GM11168 (cell line): Measurements from ENCODE around the gene CFAP58.
"Not testable (repeated sequence)": the region's sequence is repeated elsewhere in the genome, so short reads cannot be mapped to it uniquely, and the experiment has no call there.

Experiments used
- in situ Hi-C: fragments of 300-500 bp; cut with MboI; formaldehyde crosslinking; loops from one replicate; pipeline ENCODE4 v1.12.0; 2022; ENCODE audit warnings: low sequenced_read_pairs; ENCODE audit not compliant: unreplicated experiment

CFAP58 gene

DNA sequence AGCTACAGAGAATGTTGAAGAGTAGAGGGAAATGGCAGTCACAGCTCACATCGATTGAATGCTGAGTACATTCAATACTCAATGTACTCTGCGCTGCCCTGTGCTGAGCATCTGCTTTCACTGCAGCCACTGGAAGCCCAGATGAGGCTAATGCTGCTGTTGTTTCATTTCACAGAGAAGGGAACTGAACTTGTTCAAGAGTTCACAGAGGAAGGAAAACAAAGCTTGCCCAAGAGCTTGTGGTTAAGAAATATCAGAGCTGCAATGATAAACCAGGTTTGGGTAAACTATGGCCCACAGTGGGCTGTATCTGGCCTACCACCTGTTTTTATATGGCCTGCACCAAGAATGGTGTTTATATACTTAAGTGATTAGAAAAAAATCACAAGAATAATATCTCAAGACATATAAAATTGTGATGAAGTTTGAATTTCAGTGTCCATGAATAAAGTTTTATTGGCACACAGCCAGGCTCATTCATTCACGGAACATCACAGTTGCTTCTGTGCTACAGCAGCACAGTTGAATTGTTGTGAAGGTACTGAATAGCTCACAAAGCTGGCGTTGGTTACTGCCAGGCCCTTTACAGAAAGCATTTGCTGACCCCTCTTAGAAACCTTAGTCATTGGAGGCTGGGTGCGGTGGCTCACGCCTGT lies 64.1 kb downstream of the CFAP58 start:
- in situ Hi-C loops = no loop called here

- in situ Hi-C loops = no loop called here
Observed at GRCh38 chr10:104424719-104425118, 71.1 kb downstream of the CFAP58 start.

GRCh38 chr10:104427989-104428388 lies 74.4 kb downstream of the CFAP58 start:
- in situ Hi-C loops = no loop called here

GRCh38 chr10:104429846-104430245 lies 76.2 kb downstream of the CFAP58 start:
- in situ Hi-C loops = no loop called here

DNA sequence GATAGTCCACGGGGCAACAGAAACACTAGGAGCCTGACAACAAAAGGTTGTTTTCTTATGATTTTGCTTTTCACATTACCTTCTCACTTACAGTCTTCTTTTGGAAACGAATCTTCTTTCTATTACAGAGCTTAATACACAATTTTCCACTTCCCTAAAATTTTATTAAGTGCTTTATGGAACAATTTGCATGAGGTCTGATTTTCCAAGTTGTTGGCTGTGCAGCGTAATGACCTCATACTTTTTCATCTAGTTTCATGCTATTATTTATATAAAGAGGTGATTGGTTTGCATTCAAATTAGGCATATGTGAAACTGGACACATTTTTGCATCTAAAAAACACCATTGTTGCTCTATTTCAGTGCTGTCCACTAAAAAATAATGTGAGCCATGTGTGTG lies 76.7 kb downstream of the CFAP58 start:
- in situ Hi-C loops = no loop called here

GRCh38 chr10:104433669-104434068 lies 80.0 kb downstream of the CFAP58 start:
- in situ Hi-C loops = no loop called here

DNA sequence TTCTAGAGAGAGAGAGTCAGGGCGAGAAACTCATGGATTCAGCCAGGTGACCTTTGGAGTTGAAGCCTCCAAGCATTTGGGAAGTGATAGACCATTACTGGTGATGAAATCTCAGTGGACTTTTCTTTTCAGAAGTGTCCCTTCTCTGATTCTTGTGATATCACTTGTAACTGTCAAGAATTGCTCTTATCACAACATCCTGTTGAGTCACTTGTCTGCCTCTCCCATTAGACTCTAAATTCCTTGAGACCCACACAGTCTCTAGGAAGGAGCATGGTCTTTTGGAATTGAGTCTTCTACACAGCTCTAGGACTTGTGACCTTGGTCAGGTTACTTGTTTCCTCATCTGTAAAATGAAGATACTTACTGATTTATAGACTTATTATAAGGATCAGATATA lies 81.0 kb downstream of the CFAP58 start:
- in situ Hi-C loops = no loop called here

DNA sequence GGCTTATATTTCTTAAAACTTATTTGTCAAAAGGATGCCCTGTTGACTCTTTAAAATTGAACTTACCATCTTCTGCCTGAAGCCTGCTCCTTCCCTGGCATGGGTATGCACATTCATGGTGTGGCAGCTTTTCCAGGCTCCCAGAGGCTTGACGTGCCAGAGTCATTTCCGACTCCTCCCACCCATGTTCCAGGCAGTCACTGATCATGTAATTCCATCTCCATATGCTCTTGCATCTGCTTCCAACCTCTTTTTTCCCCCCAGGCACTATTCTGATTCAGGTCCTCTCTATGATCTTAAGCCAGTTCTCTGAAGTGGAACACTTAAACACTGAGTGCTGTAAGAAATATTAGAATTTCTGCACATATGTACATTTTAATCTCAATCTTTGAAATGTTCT lies 82.2 kb downstream of the CFAP58 start:
- in situ Hi-C loops = no loop called here

- in situ Hi-C loops = no loop called here
Observed at GRCh38 chr10:104437226-104437625, 83.6 kb downstream of the CFAP58 start.

DNA sequence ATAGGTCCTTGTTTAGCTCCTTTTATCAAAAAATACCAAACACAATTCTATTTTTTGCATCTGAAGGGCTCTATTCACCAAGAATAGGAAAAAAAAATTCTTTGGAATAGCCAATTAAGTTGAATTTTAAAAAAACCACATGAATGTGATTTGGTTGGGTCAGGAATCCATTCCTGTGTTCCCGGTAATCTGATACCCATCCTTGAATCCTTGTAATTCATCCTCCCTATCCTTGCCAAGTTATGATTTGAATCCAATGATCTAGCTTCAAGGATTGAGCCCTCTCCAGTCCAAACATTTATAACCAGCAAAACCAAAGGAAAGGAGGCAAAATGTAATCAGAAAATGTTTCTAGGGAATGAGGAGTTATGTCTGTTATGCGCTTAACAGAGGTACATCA lies 86.6 kb downstream of the CFAP58 start:
- in situ Hi-C loops = no loop called here

GRCh38 chr10:104441329-104442000 lies 87.8 kb downstream of the CFAP58 start:
- in situ Hi-C loops = no loop called here

DNA sequence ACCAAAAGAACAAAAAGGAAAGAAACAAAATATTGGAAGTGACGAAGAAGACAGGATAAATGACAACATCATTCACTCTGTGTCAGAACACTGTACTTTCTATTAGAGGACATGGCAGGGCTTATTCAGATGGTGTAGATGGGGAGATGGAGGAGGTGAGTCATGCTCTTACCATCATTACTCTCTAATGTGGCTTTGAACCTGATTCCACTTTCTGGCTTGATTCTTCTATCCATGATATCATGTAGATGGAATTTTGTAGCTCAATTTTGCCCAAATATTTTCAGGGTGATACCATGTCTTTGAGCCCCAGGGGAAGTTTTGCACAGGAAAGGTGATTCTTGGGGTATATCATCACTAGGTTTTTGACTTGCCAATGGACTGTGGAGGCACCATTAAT lies 91.7 kb downstream of the CFAP58 start:
- in situ Hi-C loops = no loop called here

- in situ Hi-C loops = no loop called here
Observed at GRCh38 chr10:104446151-104446550, 92.5 kb downstream of the CFAP58 start.

GRCh38 chr10:104447331-104447730 lies 93.7 kb downstream of the CFAP58 start:
- in situ Hi-C loops = no loop called here

- in situ Hi-C loops = no loop called here
Observed at GRCh38 chr10:104447906-104448305, 94.3 kb downstream of the CFAP58 start.

DNA sequence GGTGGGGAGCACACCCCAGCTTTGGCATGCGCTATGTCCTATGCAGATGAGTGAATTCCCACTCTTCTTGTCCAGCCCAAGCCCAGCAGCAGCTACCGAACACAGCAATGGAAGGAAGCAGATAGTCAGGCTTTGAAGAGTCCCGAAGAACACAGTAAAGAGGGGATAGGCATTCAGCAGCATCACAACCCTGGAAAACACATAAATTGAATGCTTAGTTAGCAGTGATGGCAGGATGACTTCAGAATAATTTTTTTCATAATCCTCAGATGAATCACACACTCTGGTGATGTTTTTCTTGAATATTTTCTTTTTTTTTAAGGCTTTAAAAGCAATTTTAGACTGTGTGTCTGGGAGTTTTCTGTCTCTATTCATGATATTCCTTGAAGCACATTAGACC lies 95.8 kb downstream of the CFAP58 start:
- in situ Hi-C loops = no loop called here

DNA sequence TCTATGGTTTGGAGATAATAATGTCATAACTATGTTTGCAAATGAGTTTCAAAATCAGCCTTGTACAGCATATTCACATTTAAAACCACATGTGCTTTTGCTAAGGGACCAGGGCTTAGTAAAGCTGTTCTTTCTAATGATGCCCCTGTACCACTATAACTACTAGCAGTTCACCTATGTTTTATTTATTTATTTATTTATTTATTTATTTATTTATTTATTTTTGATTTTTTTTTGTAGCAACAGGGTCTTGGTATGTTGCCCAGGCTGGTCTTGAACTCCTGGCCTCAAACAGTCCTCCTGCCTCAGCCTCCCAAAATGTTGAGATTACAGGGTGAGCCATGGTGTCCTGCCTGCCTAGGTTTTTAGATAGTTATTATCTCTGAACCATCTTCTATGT lies 96.9 kb downstream of the CFAP58 start:
- in situ Hi-C loops = no loop called here

DNA sequence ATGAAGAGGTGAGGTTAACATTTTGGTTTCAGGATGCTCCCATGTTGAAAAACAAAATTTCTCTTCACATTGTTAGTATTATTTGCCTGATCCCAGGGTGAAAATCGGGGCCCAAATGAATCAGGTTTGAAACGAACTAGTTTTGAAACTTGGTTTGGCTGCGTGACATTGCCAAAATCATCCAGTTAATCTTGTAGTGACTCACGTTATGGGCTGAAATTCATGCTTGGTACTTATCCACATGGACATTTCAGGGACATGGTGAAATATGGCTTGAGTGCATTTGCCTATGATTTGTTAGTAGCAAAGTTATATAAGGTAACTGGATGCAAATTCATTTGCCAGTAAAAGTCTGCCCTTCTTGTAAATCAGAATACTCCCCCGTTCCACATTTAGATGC lies 97.3 kb downstream of the CFAP58 start:
- in situ Hi-C loops = no loop called here

GRCh38 chr10:104452977-104453376 lies 99.3 kb downstream of the CFAP58 start:
- in situ Hi-C loops = no loop called here

DNA sequence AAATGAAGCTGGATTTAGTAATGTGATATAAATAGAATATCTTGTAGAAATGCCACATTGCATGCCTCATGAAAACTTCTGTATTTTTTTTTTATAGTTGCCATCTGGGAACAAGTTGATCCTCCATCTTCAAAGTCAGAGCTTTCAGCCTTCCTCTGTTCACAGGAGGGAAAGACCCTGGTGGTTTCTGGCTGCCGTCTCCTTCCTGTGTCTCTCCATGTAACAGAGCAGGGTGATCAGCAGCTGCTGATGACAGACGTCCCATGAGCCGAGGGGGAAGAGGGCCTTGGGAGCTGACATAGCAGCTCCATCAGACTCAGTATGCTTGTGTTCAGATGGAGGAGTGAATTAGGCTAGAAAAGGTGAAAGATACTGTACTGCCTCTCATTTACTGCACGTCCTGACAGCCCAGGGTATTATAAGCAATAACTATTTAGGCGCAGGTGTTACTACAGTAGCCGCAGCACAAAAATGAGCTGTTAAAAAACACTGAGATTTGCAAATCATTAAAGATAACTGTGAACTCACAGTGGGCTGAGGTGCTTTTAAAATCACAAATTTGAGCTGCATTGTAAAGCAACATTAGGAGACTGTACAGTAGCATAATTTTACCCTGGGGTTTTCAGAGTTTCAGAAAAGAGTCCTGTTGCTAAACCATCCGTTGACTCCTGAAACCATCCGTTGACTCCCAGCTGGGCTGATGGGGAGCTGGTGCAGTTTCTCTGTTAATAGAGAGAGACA lies 103.3 kb downstream of the CFAP58 start:
- in situ Hi-C loops = no loop called here

- in situ Hi-C loops = no loop called here
Observed at GRCh38 chr10:104457543-104457828, 103.9 kb downstream of the CFAP58 start.

- in situ Hi-C loops = not testable (repeated sequence)
Observed at GRCh38 chr10:104465575-104465974, 111.9 kb downstream of the CFAP58 start.
